ENCODE data around the gene HSD3B2.

DNA sequence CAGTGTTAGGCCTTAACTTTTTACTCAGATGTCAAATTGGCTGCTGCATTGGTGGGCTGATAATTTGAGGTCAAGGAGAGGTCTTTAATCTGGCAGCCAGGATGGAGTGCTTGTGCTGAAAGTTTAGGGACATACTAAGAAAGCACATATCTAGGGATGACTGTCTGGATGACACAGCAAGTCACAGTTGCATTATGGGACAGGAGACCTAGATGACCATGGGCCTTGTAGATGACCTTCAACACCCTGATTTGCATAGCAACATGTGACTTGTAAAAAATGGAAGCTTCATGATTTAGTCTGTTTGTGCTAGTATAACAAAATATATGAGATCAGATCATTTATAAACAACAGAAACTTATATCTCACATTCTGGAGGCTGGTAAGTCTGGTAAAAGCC is 18.0 kb upstream of the HSD3B2 start:
- TF ChIP-seq, protein P1, sequence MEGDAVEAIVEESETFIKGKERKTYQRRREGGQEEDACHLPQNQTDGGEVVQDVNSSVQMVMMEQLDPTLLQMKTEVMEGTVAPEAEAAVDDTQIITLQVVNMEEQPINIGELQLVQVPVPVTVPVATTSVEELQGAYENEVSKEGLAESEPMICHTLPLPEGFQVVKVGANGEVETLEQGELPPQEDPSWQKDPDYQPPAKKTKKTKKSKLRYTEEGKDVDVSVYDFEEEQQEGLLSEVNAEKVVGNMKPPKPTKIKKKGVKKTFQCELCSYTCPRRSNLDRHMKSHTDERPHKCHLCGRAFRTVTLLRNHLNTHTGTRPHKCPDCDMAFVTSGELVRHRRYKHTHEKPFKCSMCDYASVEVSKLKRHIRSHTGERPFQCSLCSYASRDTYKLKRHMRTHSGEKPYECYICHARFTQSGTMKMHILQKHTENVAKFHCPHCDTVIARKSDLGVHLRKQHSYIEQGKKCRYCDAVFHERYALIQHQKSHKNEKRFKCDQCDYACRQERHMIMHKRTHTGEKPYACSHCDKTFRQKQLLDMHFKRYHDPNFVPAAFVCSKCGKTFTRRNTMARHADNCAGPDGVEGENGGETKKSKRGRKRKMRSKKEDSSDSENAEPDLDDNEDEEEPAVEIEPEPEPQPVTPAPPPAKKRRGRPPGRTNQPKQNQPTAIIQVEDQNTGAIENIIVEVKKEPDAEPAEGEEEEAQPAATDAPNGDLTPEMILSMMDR (IDR thresholded peaks at IDR 0.05; ENCODE audit: borderline replicate concordance, extremely low read depth, low read length, poor library complexity, severe bottlenecking): no peak
- no peak for TF ChIP-seq EZH2 (IDR thresholded peaks at IDR 0.05; ENCODE audit: borderline replicate concordance, low read depth, low read length, severe bottlenecking)

Data from DND-41 (cell line).